ENCODE measurements around the gene LYSET. TPM values are rescaled to one million over a fixed set of nuclear protein-coding genes. Genes with fewer than 3 reads are reported as not detected.

The LYSET gene
- total and polyA plus RNA-seq, 2 donors from 2014 or later = 25.6 to 34.9 TPM

DNA sequence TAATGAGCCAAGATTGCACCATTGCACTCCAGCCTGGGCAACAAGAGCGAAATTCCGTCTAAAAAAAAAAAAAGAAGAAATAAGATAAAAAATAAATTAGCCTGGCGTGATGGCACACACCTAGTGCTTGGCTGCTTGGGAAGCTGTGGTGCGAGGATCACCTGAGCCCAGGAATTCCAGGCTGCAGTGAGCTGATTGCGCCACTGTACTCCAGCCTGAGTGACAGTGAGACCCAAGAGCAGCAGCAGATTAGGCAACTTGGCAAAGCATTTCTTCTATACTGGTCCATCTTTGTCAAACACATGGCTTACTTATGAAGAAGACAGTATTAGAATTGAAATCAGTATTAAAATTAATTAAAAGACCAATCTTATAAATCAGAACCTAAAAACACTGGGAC is 15.4 kb downstream of the LYSET start:
- no peak overlapping the region for H3K9ac ChIP-seq (ENCODE audit: low read length in 3 of 3)
- no peaks in the 10 kb centered on the region for H3K36me3 ChIP-seq (ENCODE audit: control insufficient read depth in 2 of 3, insufficient read depth in 3 of 3, low read length in 3 of 3)
- H3K4me3 ChIP-seq (ENCODE audit: low read length in 3 of 3) = no peak overlapping the region
- FAIRE-seq (no peak), DNase-seq (no peak)
- intact Hi-C loops (cut with DNase I) = no loop called here
- no peaks in the 10 kb centered on the region for H3K4me1 ChIP-seq (ENCODE audit: control insufficient read depth in 2 of 3, insufficient read depth in 2 of 3, low read depth in 1 of 3, low read length in 3 of 3)
- H3K27me3 ChIP-seq (ENCODE audit: control insufficient read depth, insufficient read depth, low read length) = no peaks in the 10 kb centered on the region
- no peaks in the 10 kb centered on the region for H3K9me3 ChIP-seq (ENCODE audit: control insufficient read depth in 2 of 3, insufficient read depth in 1 of 3, low read length in 3 of 3)
- TF ChIP-seq, protein P1, sequence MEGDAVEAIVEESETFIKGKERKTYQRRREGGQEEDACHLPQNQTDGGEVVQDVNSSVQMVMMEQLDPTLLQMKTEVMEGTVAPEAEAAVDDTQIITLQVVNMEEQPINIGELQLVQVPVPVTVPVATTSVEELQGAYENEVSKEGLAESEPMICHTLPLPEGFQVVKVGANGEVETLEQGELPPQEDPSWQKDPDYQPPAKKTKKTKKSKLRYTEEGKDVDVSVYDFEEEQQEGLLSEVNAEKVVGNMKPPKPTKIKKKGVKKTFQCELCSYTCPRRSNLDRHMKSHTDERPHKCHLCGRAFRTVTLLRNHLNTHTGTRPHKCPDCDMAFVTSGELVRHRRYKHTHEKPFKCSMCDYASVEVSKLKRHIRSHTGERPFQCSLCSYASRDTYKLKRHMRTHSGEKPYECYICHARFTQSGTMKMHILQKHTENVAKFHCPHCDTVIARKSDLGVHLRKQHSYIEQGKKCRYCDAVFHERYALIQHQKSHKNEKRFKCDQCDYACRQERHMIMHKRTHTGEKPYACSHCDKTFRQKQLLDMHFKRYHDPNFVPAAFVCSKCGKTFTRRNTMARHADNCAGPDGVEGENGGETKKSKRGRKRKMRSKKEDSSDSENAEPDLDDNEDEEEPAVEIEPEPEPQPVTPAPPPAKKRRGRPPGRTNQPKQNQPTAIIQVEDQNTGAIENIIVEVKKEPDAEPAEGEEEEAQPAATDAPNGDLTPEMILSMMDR (IDR thresholded peaks at IDR 0.05; ENCODE audit: borderline replicate concordance, extremely low read depth, insufficient read depth) = no peak
- H3K27ac ChIP-seq (ENCODE audit: low read depth in 2 of 2, low read length in 2 of 2) = no peak overlapping the region

DNA sequence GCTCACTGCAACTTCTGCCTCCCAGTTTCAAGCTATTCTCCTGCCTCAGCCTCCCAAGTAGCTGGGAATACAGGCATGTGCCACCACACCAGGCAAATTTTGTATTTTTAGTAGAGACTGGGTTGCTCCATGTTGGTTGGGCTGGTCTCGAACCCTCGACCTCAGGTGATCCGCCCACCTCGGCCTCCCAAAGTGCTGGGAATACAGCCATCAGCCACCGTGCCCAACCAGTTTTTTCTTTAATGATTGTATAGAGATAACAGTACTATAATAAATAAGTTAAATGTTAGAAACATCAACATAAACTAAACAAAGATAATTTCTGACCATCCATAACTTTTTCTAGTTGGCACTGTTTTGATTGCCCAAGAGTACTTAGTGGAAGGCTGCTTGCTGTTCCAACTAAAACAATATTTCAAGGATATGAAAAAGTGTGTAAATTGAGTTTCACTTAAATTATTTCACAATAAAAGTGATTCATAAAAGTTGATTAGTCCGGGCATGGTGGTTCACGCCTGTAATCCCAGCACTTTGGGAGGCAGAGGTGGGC is 16.1 kb downstream of the LYSET start:
- no peaks in the 10 kb centered on the region for H3K36me3 ChIP-seq (ENCODE audit: control insufficient read depth in 2 of 3, insufficient read depth in 3 of 3, low read length in 3 of 3)
- peaks cover 0 to 2% (median 0%) of the 10 kb centered on the region in 3 donors for H3K4me1 ChIP-seq (ENCODE audit: control insufficient read depth in 2 of 3, insufficient read depth in 2 of 3, low read depth in 1 of 3, low read length in 3 of 3)
- H3K9ac ChIP-seq (ENCODE audit: low read length in 3 of 3) = no peak overlapping the region
- no peak for FAIRE-seq
- DNase-seq = no peak
- H3K27ac ChIP-seq (ENCODE audit: low read depth in 2 of 2, low read length in 2 of 2) = no peak overlapping the region
- H3K9me3 ChIP-seq (ENCODE audit: control insufficient read depth in 2 of 3, insufficient read depth in 1 of 3, low read length in 3 of 3) = no peaks in the 10 kb centered on the region
- intact Hi-C loops (cut with DNase I) = no loop called here
- H3K27me3 ChIP-seq (ENCODE audit: control insufficient read depth, insufficient read depth, low read length) = no peaks in the 10 kb centered on the region
- no peak overlapping the region for H3K4me3 ChIP-seq (ENCODE audit: low read length in 3 of 3)
- TF ChIP-seq, protein P1 (IDR thresholded peaks at IDR 0.05; ENCODE audit: borderline replicate concordance, extremely low read depth, insufficient read depth) = no peak

DNA sequence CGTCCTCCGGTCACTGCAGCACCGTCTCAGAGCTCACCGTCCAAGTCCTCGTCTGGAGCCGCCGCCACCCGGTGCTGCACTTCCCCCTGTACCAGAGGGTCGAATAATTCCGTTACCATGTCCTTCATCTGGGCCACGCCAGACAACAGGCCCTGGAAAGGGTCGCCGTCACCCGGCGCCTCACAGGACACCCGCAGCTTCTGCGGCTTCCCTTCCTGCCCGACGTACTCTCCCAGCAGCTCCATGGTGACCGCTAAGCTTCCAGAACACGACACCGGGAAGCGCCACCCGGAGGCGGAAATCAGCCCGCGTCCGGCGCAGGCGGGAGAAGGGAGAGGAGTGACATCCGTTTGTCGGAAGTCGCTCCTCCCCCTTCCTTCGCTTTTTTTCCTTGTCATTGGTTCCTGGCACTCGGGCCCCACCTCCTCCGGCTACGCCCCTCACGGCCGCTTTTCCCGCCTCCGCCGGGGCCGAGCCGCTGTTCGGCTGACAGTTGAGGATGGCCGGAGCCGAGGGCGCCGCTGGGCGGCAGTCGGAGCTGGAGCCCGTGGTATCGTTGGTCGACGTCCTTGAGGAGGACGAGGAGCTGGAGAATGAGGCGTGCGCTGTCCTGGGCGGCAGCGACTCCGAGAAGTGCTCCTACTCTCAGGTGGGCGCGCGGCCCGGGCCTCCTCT is 21.8 kb downstream of the LYSET start, which contains the start of the genes GON7 and UBR7:
Gene GON7, minus strand, starts transcription at position 273 of the 675 bp plus-strand sequence. Its CDS starts 28 bp downstream, at position 245.
Gene UBR7, plus strand, starts transcription at position 464 of the 675 bp plus-strand sequence. Its CDS starts 36 bp downstream, at position 500.
- TF ChIP-seq, protein P1 (IDR thresholded peaks at IDR 0.05; ENCODE audit: borderline replicate concordance, extremely low read depth, insufficient read depth) = peak; percentile 36
- H3K9me3 ChIP-seq (ENCODE audit: control insufficient read depth in 2 of 3, insufficient read depth in 1 of 3, low read length in 3 of 3) = no peaks in the 10 kb centered on the region
- intact Hi-C loops (cut with DNase I) = no loop called here
- FAIRE-seq (peak; percentile 66), DNase-seq (peak; percentile 97 to 99 (median 98))
- H3K27me3 ChIP-seq (ENCODE audit: control insufficient read depth, insufficient read depth, low read length) = no peaks in the 10 kb centered on the region
- H3K36me3 ChIP-seq (ENCODE audit: control insufficient read depth in 2 of 3, insufficient read depth in 3 of 3, low read length in 3 of 3) = peaks cover 0 to 2% (median under 1%) of the 10 kb centered on the region in 3 donors
- peaks cover 2 to 7% (median 4%) of the 10 kb centered on the region in 3 donors for H3K4me1 ChIP-seq (ENCODE audit: control insufficient read depth in 2 of 3, insufficient read depth in 2 of 3, low read depth in 1 of 3, low read length in 3 of 3)
- peak within 1 kb of the TSS; percentile 66 to 80 (median 79) for H3K9ac ChIP-seq (ENCODE audit: low read length in 3 of 3)
- H3K4me3 ChIP-seq (ENCODE audit: low read length in 3 of 3) = peak within 1 kb of the TSS; percentile 80 to 93 (median 89)
- H3K27ac ChIP-seq (ENCODE audit: low read depth in 2 of 2, low read length in 2 of 2) = peak within 1 kb of the TSS; percentile 73 to 75
